Measurements from ENCODE around the gene NFATC4. TPM values are rescaled to one million over a fixed set of nuclear protein-coding genes. Genes with fewer than 3 reads are reported as not detected.

NFATC4 gene
- total and polyA plus RNA-seq, 2 of the 4 experiments (the other 2 are of a cell fraction), result 15.6 to 35.8 TPM

DNA sequence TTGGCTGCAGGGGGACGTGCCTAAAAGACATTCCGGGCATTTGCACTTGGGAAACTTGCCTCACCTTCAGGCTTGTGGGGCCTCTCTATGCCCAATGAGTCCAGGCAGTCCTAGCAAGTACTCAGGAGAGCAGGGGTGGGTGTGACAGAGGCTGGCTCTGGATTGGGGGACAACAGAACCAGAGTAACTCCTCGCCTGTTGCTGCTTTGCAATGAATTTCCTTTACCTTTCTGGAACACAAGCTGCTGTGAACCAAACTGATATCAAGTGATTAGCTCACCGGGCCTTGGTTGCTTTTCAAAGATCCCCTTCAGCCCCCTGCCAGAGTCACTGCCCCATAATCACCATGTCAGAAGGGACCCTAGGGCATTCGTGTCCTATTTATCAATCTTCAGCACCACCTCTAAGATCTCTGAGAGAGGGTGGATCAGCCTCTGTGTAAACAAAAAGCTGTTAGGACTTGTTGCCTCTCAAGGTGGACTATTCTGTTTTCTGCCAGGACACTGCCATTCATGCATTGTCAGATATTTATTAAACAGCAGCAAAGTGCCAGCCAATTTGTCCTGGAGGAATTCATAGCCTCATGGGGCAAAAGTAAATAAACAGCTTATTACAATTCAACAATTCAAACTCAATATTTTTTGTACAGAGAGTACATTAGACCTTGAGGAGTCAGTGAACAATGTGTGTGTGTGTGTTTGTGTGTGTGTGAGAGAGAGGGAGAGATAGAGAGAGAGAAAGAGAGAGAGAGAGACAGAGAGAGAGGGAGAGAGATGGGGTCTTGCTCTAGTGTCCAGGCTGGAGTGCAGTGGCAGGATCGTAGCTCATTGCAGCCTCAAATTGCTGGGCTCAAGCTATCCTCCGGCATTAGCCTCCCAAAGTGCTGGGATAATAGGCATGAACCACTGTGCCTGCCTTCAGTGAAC is 11.3 kb downstream of the NFATC4 start:
- Histone ChIP-seq H2BK120ac (ENCODE audit: low read depth, low read length) (no peak overlapping the region), H2BK20ac (ENCODE audit: low read depth, low read length) (no peak overlapping the region), H4K5ac (ENCODE audit: low read depth, low read length) (no peak overlapping the region), H3K9ac (ENCODE audit: low read depth, low read length) (no peak overlapping the region), H3K4me2 (ENCODE audit: low read depth, low read length) (no peak overlapping the region), H4K8ac (ENCODE audit: low read depth in 2 of 2, low read length in 2 of 2) (no peak overlapping the region), H3K9me3 (ENCODE audit: control insufficient read depth, insufficient read depth, low read length) (no peaks in the 10 kb centered on the region), H3K14ac (replicated peaks; ENCODE audit: low read depth, low read length) (no peak overlapping the region), H3K4me3 (ENCODE audit: insufficient read depth, low read depth, low read length) (no peak overlapping the region), H2AFZ (replicated peaks; ENCODE audit: low read length, poor library complexity) (no peak overlapping the region), H3K79me1 (ENCODE audit: low read depth in 1 of 2, low read length in 2 of 2) (no peaks in the 10 kb centered on the region), H3K27ac (ENCODE audit: insufficient read depth, low read length) (no peak overlapping the region), H3K9me1 (ENCODE audit: insufficient read depth, low read length) (peaks cover 7% of the 10 kb centered on the region), H2BK15ac (ENCODE audit: low read depth, low read length) (no peak overlapping the region), H3K27me3 (ENCODE audit: control insufficient read depth, insufficient read depth, low read length) (peaks cover 5% of the 10 kb centered on the region), H2AK9ac (replicated peaks; ENCODE audit: low read depth, low read length, poor library complexity) (no peak overlapping the region), H2BK5ac (ENCODE audit: low read depth, low read length, poor library complexity, severe bottlenecking) (no peak overlapping the region), H3K4me1 (ENCODE audit: control insufficient read depth, insufficient read depth, low read length) (no peaks in the 10 kb centered on the region), H3K56ac (ENCODE audit: extremely low read depth, insufficient read depth, low read length) (no peak overlapping the region), H3K23ac (ENCODE audit: low read depth, low read length) (no peak overlapping the region), H3K18ac (ENCODE audit: low read depth, low read length) (no peak overlapping the region), H4K20me1 (ENCODE audit: insufficient read depth, low read length) (0 out of 2 replicates have a peak, but pooled peaks cover 3% of the 10 kb centered on the region), H4K91ac (ENCODE audit: insufficient read depth, low read depth, low read length) (no peak overlapping the region), H2AK5ac (ENCODE audit: low read depth, low read length) (no peak overlapping the region), H3K4ac (ENCODE audit: low read depth, low read length) (no peak overlapping the region), H3K36me3 (ENCODE audit: control insufficient read depth, insufficient read depth, low read length) (peaks cover 40% of the 10 kb centered on the region)
- no peak for TF ChIP-seq RAD21 (IDR thresholded peaks at IDR 0.05; ENCODE audit: low read length)
- no peak for TF ChIP-seq NFE2L2 (IDR thresholded peaks at IDR 0.05; ENCODE audit: low read depth, low read length)
- no peak for TF ChIP-seq POLR2A (IDR thresholded peaks at IDR 0.05; ENCODE audit: low read depth, low read length)
- TF ChIP-seq CHD1 (IDR thresholded peaks at IDR 0.05; ENCODE audit: low read depth, low read length), result no peak
- TF ChIP-seq SMC3 (IDR thresholded peaks at IDR 0.05; ENCODE audit: low read depth, low read length), result no peak
- ATAC-seq (ENCODE audit: low read depth), result no peak
- 83% methylated on average over 5 of the region's 7 CpGs; no CpG with 5 or more reads in 1 of the 2 experiments for WGBS, 2 experiments (ENCODE audit: extremely low coverage in 2 of 2, insufficient read length in 1 of 2)
- POLR2A ChIA-PET (ENCODE audit: unreplicated experiment), result interaction anchor here (1.2 kb wide), 1 partner anchor 10 kb away, joined by 3 read pairs; no protein-coding TSS in a partner anchor
- in situ Hi-C loops (cut with MboI; ENCODE audit: low sequenced_read_pairs), result no loop called here
- intact Hi-C loops (cut with micrococcal nuclease), result no loop called here
- BruUV-seq (replicated peaks), result no TSS peak
- CTCF ChIA-PET, result interaction anchor here (1.0 kb wide), 1 partner anchor 52 kb away, joined by 3 read pairs; no protein-coding TSS in a partner anchor
- dilution Hi-C loops (cut with HindIII; ENCODE audit: low sequenced_read_pairs, unreplicated experiment), result no loop called here
- no peak for DNase-seq

Measured in IMR-90 (cell line).